HPDE6-E6E7 (cell line): ENCODE data around the gene SSBP1.
"Not testable (repeated sequence)": the region's sequence is repeated elsewhere in the genome, so short reads cannot be mapped to it uniquely, and the experiment has no call there.

ENCODE experiments used
- DNase-seq: peaks from one replicate; pipeline ENCODE4 v3.0.0; 2011; ENCODE audit warnings: missing footprints; ENCODE audit errors: extremely low spot score

Gene SSBP1

GRCh38 chr7:141737836-141738591, at the start of gene SSBP1:
Gene SSBP1 (plus strand): TSS chr7:141738358. CDS start chr7:141739167, 809 bp downstream.
- peak; percentile 85 for DNase-seq

- not testable (repeated sequence) for DNase-seq
Measured at GRCh38 chr7:141689072-141689825, 48.9 kb upstream of the SSBP1 start.

GRCh38 chr7:141691540-141691939, 46.6 kb upstream of the SSBP1 start:
- DNase-seq, result no peak

- no peak for DNase-seq
Measured at GRCh38 chr7:141691961-141692360, 46.2 kb upstream of the SSBP1 start.

- no peak for DNase-seq
Measured at GRCh38 chr7:141693082-141693481, 45.1 kb upstream of the SSBP1 start.

GRCh38 chr7:141695803-141696289, 42.3 kb upstream of the SSBP1 start:
- DNase-seq, result no peak

GRCh38 chr7:141696348-141696747, 41.8 kb upstream of the SSBP1 start:
- DNase-seq, result no peak

- DNase-seq, result no peak
Measured at GRCh38 chr7:141697211-141697871, 40.8 kb upstream of the SSBP1 start.

- DNase-seq, result no peak
Measured at GRCh38 chr7:141698247-141699015, 39.7 kb upstream of the SSBP1 start.

GRCh38 chr7:141699860-141700259, 38.3 kb upstream of the SSBP1 start:
- no peak for DNase-seq

GRCh38 chr7:141700296-141700847, 37.8 kb upstream of the SSBP1 start:
- no peak for DNase-seq

- no peak for DNase-seq
Measured at GRCh38 chr7:141700848-141701371, 37.2 kb upstream of the SSBP1 start.

- peak; percentile 13 for DNase-seq
Measured at GRCh38 chr7:141701489-141702046, 36.6 kb upstream of the SSBP1 start.

GRCh38 chr7:141702047-141702567, 36.1 kb upstream of the SSBP1 start, which contains the start of gene DENND11:
Gene DENND11 (minus strand): TSS chr7:141702166. CDS start chr7:141702153, 13 bp downstream.
- peak; percentile 47 for DNase-seq

GRCh38 chr7:141702892-141703291, 35.3 kb upstream of the SSBP1 start:
- no peak for DNase-seq

GRCh38 chr7:141704112-141704511, 34.0 kb upstream of the SSBP1 start:
- DNase-seq, result no peak

- peak; percentile 7 for DNase-seq
Measured at GRCh38 chr7:141704741-141705140, 33.4 kb upstream of the SSBP1 start.

- DNase-seq, result peak; percentile 41
Measured at GRCh38 chr7:141706239-141707064, 31.7 kb upstream of the SSBP1 start.

GRCh38 chr7:141708351-141708750, 29.8 kb upstream of the SSBP1 start, which contains the start of gene WEE2:
Gene WEE2 (plus strand): TSS chr7:141708353. CDS start chr7:141708759, 406 bp downstream.
- DNase-seq, result no peak
